BLaER1 treated with 17β-estradiol and CSF1 and Interleukin-3, amounts not matched to agents 10 nM and 100 nM (cell line): Measurements from ENCODE around the gene BNC2.
A peak's percentile ranks its signal among the peaks of the same experiment; 100 is the strongest.

Source experiments
- H3K27ac ChIP-seq, 11 experiments: shearing (Covaris generic); formaldehyde crosslinking; 2 replicates each; pipeline ENCODE4 v1.8.1; 2022
- H3K27me3 ChIP-seq, 11 experiments: shearing (Covaris generic); formaldehyde crosslinking; 2 replicates each; pipeline ENCODE4 v1.8.1; 2022
- H3K36me3 ChIP-seq, 11 experiments: shearing (Covaris generic); formaldehyde crosslinking; 2 replicates each; pipeline ENCODE4 v1.8.1; 2022
- H3K4me1 ChIP-seq, 10 experiments: shearing (Covaris generic); formaldehyde crosslinking; 2 replicates each; pipeline ENCODE4 v1.8.1; 2022
- H3K4me2 ChIP-seq, 11 experiments: shearing (Covaris generic); formaldehyde crosslinking; 2 replicates each; pipeline ENCODE4 v1.8.1; 2022
- H3K4me3 ChIP-seq, 10 experiments: shearing (Covaris generic); formaldehyde crosslinking; 2 replicates each; pipeline ENCODE4 v1.8.1; 2022
- H3K9ac ChIP-seq, 11 experiments: shearing (Covaris generic); formaldehyde crosslinking; 2 replicates each; pipeline ENCODE4 v1.8.1; 2022
- H3K9me3 ChIP-seq, 11 experiments: shearing (Covaris generic); formaldehyde crosslinking; replicated peaks in 1 of 11; 2 replicates each; pipeline ENCODE4 v1.8.1; 2022
- H4K20me1 ChIP-seq, 11 experiments: shearing (Covaris generic); formaldehyde crosslinking; 2 replicates each; pipeline ENCODE4 v1.8.1; 2022
- Cebpa-rat ChIP-seq, 11 experiments: shearing (Covaris generic); IDR thresholded peaks; 2 replicates each; pipeline ENCODE4 v1.8.1; 2022

Gene BNC2

DNA sequence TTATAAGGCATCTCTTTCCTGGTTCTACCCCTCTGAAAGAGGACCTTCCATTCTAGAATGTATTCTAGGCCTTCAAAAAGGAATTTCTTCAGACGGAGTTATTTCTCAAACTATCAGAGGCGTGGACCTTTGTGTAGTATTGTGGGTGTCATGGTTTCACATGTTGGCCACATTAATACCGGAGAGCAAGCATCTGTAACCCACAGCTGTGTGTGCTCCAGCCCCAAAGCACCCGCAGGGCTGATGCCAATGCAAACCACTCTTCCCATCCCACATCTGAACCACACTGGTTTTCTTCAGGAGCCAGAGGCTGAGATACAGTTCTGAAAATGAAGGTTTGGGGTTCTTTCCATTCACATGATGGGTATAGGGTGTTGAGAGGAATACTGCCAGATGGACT lies 127.1 kb downstream of the BNC2 start:
- Histone ChIP-seq H3K9ac (no peak overlapping the region), H3K9me3 (no peaks in the 10 kb centered on the region), H3K36me3 (no peaks in the 10 kb centered on the region), H4K20me1 (peaks cover 0 to 21% (median 0%) of the 10 kb centered on the region in 11 experiments; a peak in 1 of 22 replicates), H3K4me2 (peak overlapping the region in 4 of 11 experiments; percentile 3 to 33 (median 28); a peak in 4 of 22 replicates), H3K27me3 (no peaks in the 10 kb centered on the region), H3K4me1 (peaks cover 0 to 15% (median 7%) of the 10 kb centered on the region in 10 experiments; a peak in 10 of 20 replicates), H3K27ac (no peak overlapping the region), H3K4me3 (no peak overlapping the region)
- TF ChIP-seq Cebpa-rat (IDR thresholded peaks at IDR 0.05) = no peak

- H3K27ac ChIP-seq = no peak overlapping the region
- H3K27me3 ChIP-seq = peaks cover 0 to 4% (median 0%) of the 10 kb centered on the region in 11 experiments; a peak in 2 of 22 replicates
- H3K9me3 ChIP-seq = no peaks in the 10 kb centered on the region
- no peak overlapping the region for H3K9ac ChIP-seq
- TF ChIP-seq Cebpa-rat (IDR thresholded peaks at IDR 0.05) = no peak
- H3K4me1 ChIP-seq = no peaks in the 10 kb centered on the region
- H3K4me2 ChIP-seq = no peak overlapping the region
- no peaks in the 10 kb centered on the region; a peak in 1 of 22 replicates for H3K36me3 ChIP-seq
- H3K4me3 ChIP-seq = no peak overlapping the region
- peaks cover 0 to 8% (median 0%) of the 10 kb centered on the region in 11 experiments; a peak in 1 of 22 replicates for H4K20me1 ChIP-seq
These were observed 135.5 kb downstream of the BNC2 start for GRCh38 chr9:16735001-16735400.

DNA sequence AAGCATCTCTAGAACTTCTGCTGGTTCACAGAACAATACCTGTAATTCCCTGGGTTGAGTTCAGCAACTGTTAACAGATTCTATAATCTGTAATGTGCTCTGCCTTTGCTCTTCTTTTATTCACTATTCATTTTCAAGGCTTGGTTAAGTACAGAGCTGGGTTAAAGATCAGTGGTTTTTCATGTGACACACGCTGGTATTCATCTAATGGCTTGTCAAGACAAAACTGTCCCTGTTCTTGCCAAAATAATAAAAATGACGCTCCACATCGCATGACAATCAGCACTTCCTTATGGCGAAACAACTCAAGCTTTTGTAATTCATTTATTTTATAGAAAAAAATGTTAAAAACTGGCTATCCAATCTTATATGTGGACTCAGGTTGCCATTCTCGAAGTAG lies 137.9 kb downstream of the BNC2 start:
- peaks cover 8 to 21% (median 10%) of the 10 kb centered on the region in 11 experiments for H3K27me3 ChIP-seq
- TF ChIP-seq Cebpa-rat (IDR thresholded peaks at IDR 0.05) = no peak
- no peaks in the 10 kb centered on the region for H3K9me3 ChIP-seq
- H4K20me1 ChIP-seq = peaks cover 0 to 23% (median 0%) of the 10 kb centered on the region in 11 experiments; a peak in 2 of 22 replicates
- H3K4me3 ChIP-seq = no peak overlapping the region
- peaks cover 0 to 8% (median 3%) of the 10 kb centered on the region in 10 experiments; a peak in 8 of 20 replicates for H3K4me1 ChIP-seq
- H3K9ac ChIP-seq = no peak overlapping the region
- H3K4me2 ChIP-seq = no peak overlapping the region
- H3K27ac ChIP-seq = no peak overlapping the region
- H3K36me3 ChIP-seq = no peaks in the 10 kb centered on the region; a peak in 1 of 22 replicates

GRCh38 chr9:16730162-16730561 lies 140.3 kb downstream of the BNC2 start:
- H4K20me1 ChIP-seq = peaks cover 0 to 33% (median 0%) of the 10 kb centered on the region in 11 experiments; a peak in 3 of 22 replicates
- no peak overlapping the region for H3K4me2 ChIP-seq
- no peak overlapping the region for H3K4me3 ChIP-seq
- H3K9ac ChIP-seq = no peak overlapping the region
- peaks cover 4 to 23% (median 12%) of the 10 kb centered on the region in 10 experiments; a peak in 13 of 20 replicates for H3K4me1 ChIP-seq
- no peak overlapping the region for H3K27ac ChIP-seq
- TF ChIP-seq Cebpa-rat (IDR thresholded peaks at IDR 0.05) = no peak
- peaks cover 26 to 41% (median 30%) of the 10 kb centered on the region in 11 experiments for H3K27me3 ChIP-seq
- H3K9me3 ChIP-seq = no peaks in the 10 kb centered on the region
- no peaks in the 10 kb centered on the region for H3K36me3 ChIP-seq

- no peak overlapping the region for H3K4me2 ChIP-seq
These were observed 140.8 kb downstream of the BNC2 start for GRCh38 chr9:16729651-16730050.

DNA sequence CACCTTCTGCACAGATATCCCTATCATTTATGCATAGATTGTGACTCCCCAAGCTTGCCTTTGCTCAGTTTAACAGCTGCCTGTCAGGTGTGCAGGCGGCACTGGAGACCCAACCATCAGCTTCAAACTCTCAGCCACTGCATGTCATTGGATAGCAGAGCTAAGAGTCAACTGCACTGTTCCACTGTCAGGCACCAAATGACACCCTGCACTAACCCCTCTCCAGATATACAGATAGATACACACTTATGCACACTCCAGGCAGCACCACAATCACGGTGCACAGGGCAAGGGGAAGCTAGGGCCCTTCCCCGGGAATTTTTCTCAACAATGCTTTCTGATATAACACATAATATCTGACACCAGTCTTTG lies 142.3 kb downstream of the BNC2 start:
- Histone ChIP-seq H3K4me1 (peaks cover 4 to 23% (median 12%) of the 10 kb centered on the region in 10 experiments; a peak in 13 of 20 replicates), H3K9ac (no peak overlapping the region), H3K4me3 (no peak overlapping the region)

More at GRCh38 chr9:16729651-16730050, 140.8 kb downstream of the BNC2 start:
- no peaks in the 10 kb centered on the region for H3K36me3 ChIP-seq
- H3K9ac ChIP-seq = no peak overlapping the region
- no peak overlapping the region for H3K27ac ChIP-seq
- H3K9me3 ChIP-seq = no peaks in the 10 kb centered on the region
- peaks cover 0 to 33% (median 0%) of the 10 kb centered on the region in 11 experiments; a peak in 3 of 22 replicates for H4K20me1 ChIP-seq
- no peak overlapping the region for H3K4me3 ChIP-seq
- H3K27me3 ChIP-seq = peaks cover 26 to 41% (median 30%) of the 10 kb centered on the region in 11 experiments
- peaks cover 4 to 23% (median 12%) of the 10 kb centered on the region in 10 experiments; a peak in 13 of 20 replicates for H3K4me1 ChIP-seq
- TF ChIP-seq Cebpa-rat (IDR thresholded peaks at IDR 0.05) = no peak

GRCh38 chr9:16727452-16728136 lies 142.9 kb downstream of the BNC2 start:
- H3K9me3 ChIP-seq = no peaks in the 10 kb centered on the region
- peak overlapping the region; percentile 71 to 90 (median 83) for H3K4me2 ChIP-seq
- H3K27ac ChIP-seq = peak overlapping the region in 7 of 11 experiments; percentile 23 to 70 (median 50); a peak in 9 of 22 replicates
- H3K27me3 ChIP-seq = peaks cover 26 to 41% (median 30%) of the 10 kb centered on the region in 11 experiments
- peak overlapping the region; percentile 49 to 71 (median 58) for H3K4me3 ChIP-seq
- no peak for TF ChIP-seq Cebpa-rat (IDR thresholded peaks at IDR 0.05)
- H3K4me1 ChIP-seq = peaks cover 4 to 23% (median 12%) of the 10 kb centered on the region in 10 experiments; a peak in 13 of 20 replicates
- no peaks in the 10 kb centered on the region for H3K36me3 ChIP-seq
- peak overlapping the region; percentile 53 to 77 (median 67); a peak in 20 of 22 replicates for H3K9ac ChIP-seq
- peaks cover 0 to 33% (median 0%) of the 10 kb centered on the region in 11 experiments; a peak in 3 of 22 replicates for H4K20me1 ChIP-seq

More for the DNA sequence above, 142.3 kb downstream of the BNC2 start:
- Histone ChIP-seq H3K27me3 (peaks cover 26 to 41% (median 30%) of the 10 kb centered on the region in 11 experiments), H3K4me2 (peak overlapping the region in 5 of 11 experiments; percentile 71 to 87 (median 83); a peak in 6 of 22 replicates), H3K9me3 (no peaks in the 10 kb centered on the region), H3K27ac (no peak overlapping the region), H4K20me1 (peaks cover 0 to 33% (median 0%) of the 10 kb centered on the region in 11 experiments; a peak in 3 of 22 replicates), H3K36me3 (no peaks in the 10 kb centered on the region)
- TF ChIP-seq Cebpa-rat (IDR thresholded peaks at IDR 0.05) = no peak

GRCh38 chr9:16726718-16727451 lies 143.6 kb downstream of the BNC2 start:
- H3K27me3 ChIP-seq = peaks cover 26 to 41% (median 30%) of the 10 kb centered on the region in 11 experiments
- H3K4me3 ChIP-seq = peak overlapping the region; percentile 49 to 71 (median 58)
- H3K36me3 ChIP-seq = no peaks in the 10 kb centered on the region
- peak overlapping the region; percentile 71 to 90 (median 83) for H3K4me2 ChIP-seq
- TF ChIP-seq Cebpa-rat (IDR thresholded peaks at IDR 0.05) = peak in 4 of 11 experiments; percentile 15 to 57 (median 44); a peak in 3 of 22 replicates
- no peaks in the 10 kb centered on the region for H3K9me3 ChIP-seq
- peak overlapping the region; percentile 53 to 77 (median 67) for H3K9ac ChIP-seq
- peaks cover 4 to 23% (median 12%) of the 10 kb centered on the region in 10 experiments; a peak in 13 of 20 replicates for H3K4me1 ChIP-seq
- peaks cover 0 to 33% (median 0%) of the 10 kb centered on the region in 11 experiments; a peak in 3 of 22 replicates for H4K20me1 ChIP-seq
- peak overlapping the region in 10 of 11 experiments; percentile 23 to 70 (median 52); a peak in 17 of 22 replicates for H3K27ac ChIP-seq
